HT-29 (cell line): ENCODE results near the gene ANAPC5. TPM values are rescaled to one million over a fixed set of nuclear protein-coding genes. Genes with fewer than 3 reads are reported as not detected.

Experiments
- DNase-seq: peaks from one replicate; pipeline ENCODE4 v3.0.0-alpha.2; 2015; ENCODE audit warnings: low spot score
- total RNA-seq: library from RNA; depleted of rRNA; stranded (reverse); fragments of >200 nt; shearing (Covaris generic); gene quantifications from 2 replicates; pipeline ENCODE4 v1.2.3, GENCODE V29; 2014; rRNA removed

The ANAPC5 gene
- total RNA-seq, 1 experiment from 2014 or later, result 108 TPM

- no peak for DNase-seq
Observed at GRCh38 chr12:121260091-121260490, 92.1 kb downstream of the ANAPC5 start.

- no peak for DNase-seq
Observed at GRCh38 chr12:121259074-121259473, 93.1 kb downstream of the ANAPC5 start.

Other genes with a start within 250 kb of the ANAPC5 start
- not detected in 2 replicates for gene P2RX7, start 219.5 kb downstream of the ANAPC5 start, total RNA-seq
- 11.2 and 15.5 TPM in 2 replicates for gene P2RX4, start 142.3 kb downstream of the ANAPC5 start, total RNA-seq
- 20.1 and 21.5 TPM in 2 replicates for gene CAMKK2, start 55.7 kb downstream of the ANAPC5 start, total RNA-seq
- 81.3 and 97.2 TPM in 2 replicates for gene RNF34, start 47.7 kb upstream of the ANAPC5 start, total RNA-seq
- gene KDM2B, start 228.6 kb upstream of the ANAPC5 start, total RNA-seq, result 29.6 and 38.4 TPM in 2 replicates